ENCODE data around the gene PHTF2. TPM values are rescaled to one million over a fixed set of nuclear protein-coding genes. Genes with fewer than 3 reads are reported as not detected.
"Not testable (repeated sequence)": the region's sequence is repeated elsewhere in the genome, so short reads cannot be mapped to it uniquely, and the experiment has no call there.

Gene PHTF2
- polyA plus RNA-seq, 1 experiment = 60.1 TPM

- H3K27ac ChIP-seq (ENCODE audit: low read depth, low read length) = no peak overlapping the region
- no peaks in the 10 kb centered on the region for H3K9me3 ChIP-seq (ENCODE audit: control insufficient read depth, insufficient read depth, low read length)
- DNase-seq (ENCODE audit: low read depth, low spot score) = no peak
- TF ChIP-seq CTCF (IDR thresholded peaks at IDR 0.05; ENCODE audit: low read depth, low read length) = no peak
- H3K4me3 ChIP-seq (ENCODE audit: low read depth, low read length) = no peak overlapping the region
- CTCF ChIA-PET = interaction anchor here (1.8 kb wide), 1 partner anchor 179 kb away, joined by 4 read pairs; no protein-coding TSS in a partner anchor
- no peaks in the 10 kb centered on the region for H3K27me3 ChIP-seq (ENCODE audit: control insufficient read depth, insufficient read depth, low read length)
- POLR2A ChIA-PET = interaction anchor here (1.1 kb wide), 1 partner anchor 32 kb away, joined by 3 read pairs; the partner anchor contains the start of genes PHTF2 and TMEM60
These were observed 32.2 kb downstream of the PHTF2 start for GRCh38 chr7:77830649-77831355.

- Histone ChIP-seq H3K27me3 (ENCODE audit: control insufficient read depth, insufficient read depth, low read length) (no peaks in the 10 kb centered on the region), H3K27ac (ENCODE audit: low read depth, low read length) (no peak overlapping the region), H3K4me3 (ENCODE audit: low read depth, low read length) (no peak overlapping the region), H3K9me3 (ENCODE audit: control insufficient read depth, insufficient read depth, low read length) (no peaks in the 10 kb centered on the region)
- CTCF ChIA-PET = interaction anchor here (1.8 kb wide), 1 partner anchor 180 kb away, joined by 4 read pairs; no protein-coding TSS in a partner anchor
- no peak for TF ChIP-seq CTCF (IDR thresholded peaks at IDR 0.05; ENCODE audit: low read depth, low read length)
- no peak for DNase-seq (ENCODE audit: low read depth, low spot score)
- POLR2A ChIA-PET = interaction anchor here (0.6 to 1.1 kb wide), 2 partner anchors 33 to 101 kb away, joined by 3 read pairs; partner anchors contain the start of genes PHTF2 and TMEM60
These were observed 32.9 kb downstream of the PHTF2 start for GRCh38 chr7:77831481-77831880.

DNA sequence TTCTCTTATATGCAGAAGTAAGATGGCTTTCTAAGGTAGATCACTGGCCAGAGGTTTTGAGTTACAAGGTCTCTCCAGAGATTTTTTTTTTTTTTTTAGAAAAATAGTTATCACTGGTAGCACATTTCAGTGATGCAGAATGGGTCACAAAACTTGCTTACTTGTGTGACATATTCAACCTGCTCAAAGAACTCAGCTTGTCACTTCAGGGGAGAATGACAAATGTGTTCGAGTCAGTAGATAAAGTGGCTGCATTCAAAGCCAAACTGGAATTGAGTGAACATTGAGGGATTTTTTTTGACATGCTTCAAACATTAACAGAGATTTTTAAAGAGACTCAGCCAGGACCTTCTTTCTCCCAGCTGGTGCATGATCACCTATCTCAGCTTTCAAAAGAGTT is 33.4 kb downstream of the PHTF2 start:
- H3K9me3 ChIP-seq (ENCODE audit: control insufficient read depth, insufficient read depth, low read length) = no peaks in the 10 kb centered on the region
- ChIA-PET POLR2A (interaction anchor here (0.6 to 1.1 kb wide), 2 partner anchors 33 to 100 kb away, joined by 3 read pairs; partner anchors contain the start of genes PHTF2 and TMEM60), CTCF (interaction anchor here (1.8 kb wide), 1 partner anchor 180 kb away, joined by 4 read pairs; no protein-coding TSS in a partner anchor)
- H3K27ac ChIP-seq (ENCODE audit: low read depth, low read length) = no peak overlapping the region
- DNase-seq (ENCODE audit: low read depth, low spot score) = no peak
- no peaks in the 10 kb centered on the region for H3K27me3 ChIP-seq (ENCODE audit: control insufficient read depth, insufficient read depth, low read length)
- H3K4me3 ChIP-seq (ENCODE audit: low read depth, low read length) = no peak overlapping the region
- TF ChIP-seq CTCF (IDR thresholded peaks at IDR 0.05; ENCODE audit: low read depth, low read length) = no peak

DNA sequence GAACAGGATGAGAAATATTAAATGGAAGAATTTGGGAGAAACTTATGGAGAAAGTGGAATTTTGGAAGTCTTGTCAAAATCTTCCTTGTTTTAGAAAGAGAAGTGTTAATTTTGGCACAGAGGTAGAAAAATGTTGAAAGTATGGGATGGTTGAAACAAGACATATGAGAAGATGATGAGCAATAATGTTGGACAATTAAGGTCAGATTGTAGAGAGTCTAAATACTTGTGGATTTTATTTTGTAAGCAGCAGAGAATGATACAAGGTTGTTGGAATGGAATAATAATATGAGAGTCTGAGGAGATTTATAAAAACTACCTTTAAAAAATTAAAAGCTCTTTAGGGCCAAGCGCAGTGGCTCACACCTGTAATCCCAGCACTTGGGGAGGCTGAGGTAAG is 34.6 kb downstream of the PHTF2 start:
- no peak for TF ChIP-seq CTCF (IDR thresholded peaks at IDR 0.05; ENCODE audit: low read depth, low read length)
- no peak overlapping the region for H3K4me3 ChIP-seq (ENCODE audit: low read depth, low read length)
- no peaks in the 10 kb centered on the region for H3K27me3 ChIP-seq (ENCODE audit: control insufficient read depth, insufficient read depth, low read length)
- no peak overlapping the region for H3K27ac ChIP-seq (ENCODE audit: low read depth, low read length)
- DNase-seq (ENCODE audit: low read depth, low spot score) = no peak
- ChIA-PET POLR2A (no interaction called here), CTCF (interaction anchor here (1.3 kb wide), 1 partner anchor 182 kb away, joined by 4 read pairs; no protein-coding TSS in a partner anchor)
- no peaks in the 10 kb centered on the region for H3K9me3 ChIP-seq (ENCODE audit: control insufficient read depth, insufficient read depth, low read length)

DNA sequence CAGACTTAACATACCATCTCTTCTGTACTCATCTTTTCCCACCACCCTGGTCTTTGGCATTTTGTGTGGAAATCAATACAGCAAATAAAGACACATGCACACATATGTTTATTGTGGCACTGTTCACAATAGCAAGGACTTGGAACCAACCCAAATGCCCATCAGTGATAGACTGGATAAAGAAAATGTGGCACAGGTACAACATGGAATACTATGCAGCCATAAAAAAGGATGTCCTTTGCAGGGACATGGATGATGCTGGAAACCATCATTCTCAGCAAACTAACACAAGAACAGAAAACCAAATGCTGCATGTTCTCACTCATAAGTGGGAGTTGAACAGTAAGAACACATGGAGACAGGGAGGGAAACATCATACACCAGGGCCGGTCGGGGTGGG is 37.9 kb downstream of the PHTF2 start:
- CTCF ChIA-PET; H3K27me3 ChIP-seq (ENCODE audit: control insufficient read depth, insufficient read depth, low read length); H3K4me3 ChIP-seq (ENCODE audit: low read depth, low read length); H3K27ac ChIP-seq (ENCODE audit: low read depth, low read length); POLR2A ChIA-PET; DNase-seq (ENCODE audit: low read depth, low spot score); H3K9me3 ChIP-seq (ENCODE audit: control insufficient read depth, insufficient read depth, low read length): not testable (repeated sequence)
